GM12892 (cell line): ENCODE data around the gene KCNJ5.

Source experiments
- POLR2A ChIP-seq: IDR thresholded peaks from 2 replicates; pipeline ENCODE4 v1.6.1; 2011; ENCODE audit warnings: low read depth, low read length, control low read depth
- POLR2AphosphoS5 ChIP-seq: IDR thresholded peaks from 2 replicates; pipeline ENCODE4 v1.6.1; 2011; ENCODE audit warnings: low read depth, low read length, control low read depth
- TAF1 ChIP-seq: IDR thresholded peaks from 2 replicates; pipeline ENCODE4 v1.6.1; 2011; ENCODE audit warnings: low read depth, mild to moderate bottlenecking, control low read depth, low read length, borderline replicate concordance

- TF ChIP-seq POLR2A (no peak), POLR2AphosphoS5 (no peak), TAF1 (no peak)
Observed at GRCh38 chr11:128862406-128862805, 28.8 kb upstream of the KCNJ5 start.
